ENCODE results near the gene RAPGEF2. TPM values are rescaled to one million over a fixed set of nuclear protein-coding genes. Genes with fewer than 3 reads are reported as not detected.

Gene RAPGEF2
- total and polyA plus RNA-seq, 9 of the 15 experiments (the other 6 are each of a cell fraction or from before 2014, with no cell fraction given): 3.1 to 32.6 (median 23.1) TPM

DNA sequence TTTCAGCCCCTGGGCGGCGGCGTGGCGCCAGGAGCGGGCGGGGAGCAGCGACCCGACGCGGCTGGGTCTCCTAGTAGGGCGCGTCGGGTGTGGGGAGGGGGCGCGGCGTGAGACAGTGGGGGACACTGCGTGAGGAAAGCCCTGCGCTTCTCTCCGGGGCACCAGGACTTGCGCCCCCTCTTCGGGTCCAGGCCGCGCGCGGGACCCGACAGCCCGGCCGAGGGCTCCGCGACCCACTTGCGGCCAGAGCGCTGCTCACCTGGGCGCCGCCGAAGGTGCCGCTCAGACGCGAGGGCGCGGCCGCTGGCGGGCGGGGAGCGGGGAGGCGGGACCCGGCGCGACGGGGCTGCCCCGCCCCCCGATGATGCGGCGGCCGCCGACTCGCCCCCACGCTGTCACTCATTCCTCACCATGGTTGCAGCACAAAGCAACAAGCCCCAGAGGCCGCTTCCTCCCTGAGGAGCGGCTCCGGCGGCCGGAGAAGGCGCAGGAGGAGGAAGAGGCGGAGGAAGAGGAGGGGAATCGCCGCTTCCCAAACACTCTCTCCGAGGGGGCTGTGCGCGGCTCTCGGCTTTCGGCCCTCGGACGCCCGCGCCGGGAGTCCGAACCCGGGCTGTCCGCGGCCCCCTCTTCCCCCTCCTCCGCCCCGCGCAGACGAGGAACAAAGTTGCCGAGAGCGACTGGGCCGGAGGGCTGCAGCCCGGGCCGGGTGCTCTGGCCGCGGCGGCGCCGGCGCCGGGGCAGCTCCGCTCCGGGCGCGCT, at the start of gene RAPGEF2 (continued):
- TF ChIP-seq MAZ (CRISPR knock-in tag; conservative IDR thresholded peaks at IDR 0.05 in 1 of 2, IDR thresholded peaks at IDR 0.05 in 1 of 2) (peak; percentile 55 to 64), CHD1 (IDR thresholded peaks at IDR 0.05; ENCODE audit: low read length) (no peak), ZNF140 (CRISPR knock-in tag; IDR thresholded peaks at IDR 0.05) (no peak), IFI16 (CRISPR knock-in tag; IDR thresholded peaks at IDR 0.05) (no peak), ZFP1 (CRISPR knock-in tag; IDR thresholded peaks at IDR 0.05) (no peak), PTBP1 (IDR thresholded peaks at IDR 0.05; ENCODE audit: low read depth, low read length) (no peak), BRD4 (IDR thresholded peaks at IDR 0.05) (no peak), TEAD2 (tag; IDR thresholded peaks at IDR 0.05) (no peak), GATAD2A (IDR thresholded peaks at IDR 0.05) (0 out of 2 replicates have a peak, but pooled peaks have one; percentile 36), LCOR (CRISPR knock-in tag; IDR thresholded peaks at IDR 0.05) (no peak), POLR2H (tag; IDR thresholded peaks at IDR 0.05; ENCODE audit: low read depth) (no peak), ZEB2 (IDR thresholded peaks at IDR 0.05) (peak; percentile 70), TRIM24 (IDR thresholded peaks at IDR 0.05) (no peak), ETV6 (IDR thresholded peaks at IDR 0.05; ENCODE audit: borderline replicate concordance in 1 of 2, low read depth in 2 of 2, low read length in 1 of 2) (no peak; a peak in 1 of 4 replicates), ETV6 (CRISPR knock-in tag; IDR thresholded peaks at IDR 0.05; ENCODE audit: borderline replicate concordance) (no peak), NFE2 (IDR thresholded peaks at IDR 0.05; ENCODE audit: low read depth) (no peak)
